HG03025 (cell line): Measurements from ENCODE around the gene ZNF614.
"Not testable (repeated sequence)": the region's sequence is repeated elsewhere in the genome, so short reads cannot be mapped to it uniquely, and the experiment has no call there.

Source experiments
- ATAC-seq: cut with Tn5 transposase; IDR thresholded peaks from one replicate; pipeline ENCODE4 v1.9.1; 2021; ENCODE audit warnings: mild to moderate bottlenecking, moderate library complexity; ENCODE audit not compliant: unreplicated experiment, low FRiP score

The ZNF614 gene

DNA sequence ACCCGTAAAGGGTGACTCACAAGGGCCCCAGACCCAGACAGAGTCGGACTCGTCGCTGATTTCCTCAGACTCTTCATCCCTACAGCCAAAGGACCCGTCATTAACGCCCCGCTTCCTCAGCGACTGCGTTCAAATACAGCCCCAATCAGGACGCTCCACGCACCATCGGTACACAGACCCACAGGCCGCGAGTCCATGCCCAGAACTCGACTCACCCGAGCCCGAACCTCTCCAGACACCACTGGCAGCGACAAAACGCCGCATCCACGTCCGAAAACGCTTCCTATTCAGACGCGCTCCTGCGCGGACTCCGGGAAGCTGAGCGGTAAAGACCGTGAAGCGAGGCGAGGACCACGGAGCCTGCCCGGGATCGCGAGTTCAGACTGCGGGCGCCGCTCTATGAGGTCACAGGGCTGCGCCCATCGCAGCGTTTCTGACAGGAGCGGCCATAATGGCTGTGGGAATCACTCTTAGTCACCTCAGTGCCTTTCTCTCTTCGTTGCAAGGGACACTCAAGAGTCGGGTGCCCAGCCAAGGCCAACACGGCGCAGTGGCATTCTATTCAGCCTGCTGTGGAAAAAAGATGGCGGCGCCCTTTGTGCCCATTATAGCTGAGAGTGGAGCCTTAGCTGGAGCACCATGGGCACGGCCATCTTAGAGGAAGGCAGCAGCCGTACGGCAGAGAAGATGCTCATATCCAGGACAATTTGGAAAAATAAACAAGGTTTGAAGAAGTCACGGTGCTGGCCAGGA, at the start of gene ZNF614:
TSS of gene ZNF614 (minus strand) at position 353 of the 753 bp plus-strand sequence. CDS start 2,634 bp downstream, outside the sequence.
- ATAC-seq: peak; percentile 80

DNA sequence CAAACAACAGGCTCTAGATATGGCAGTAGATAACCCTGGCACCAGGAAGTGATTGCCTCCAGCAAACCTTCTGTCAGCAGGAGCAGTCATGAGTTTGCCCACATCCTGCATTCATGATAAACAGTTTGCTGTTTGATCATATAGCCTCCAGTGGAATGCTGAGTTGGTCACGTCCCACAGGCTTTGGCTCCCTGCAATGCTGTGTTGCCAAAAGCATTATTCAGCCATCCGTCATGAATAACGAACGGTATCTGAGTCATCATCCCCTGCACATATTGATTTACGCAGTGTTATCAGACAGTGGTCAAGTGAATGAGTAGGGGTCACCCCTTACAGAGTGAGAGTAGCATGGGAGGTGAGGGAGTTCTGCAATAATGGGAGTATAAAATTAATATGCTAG, 42.3 kb upstream of the ZNF614 start:
- no peak for ATAC-seq

DNA sequence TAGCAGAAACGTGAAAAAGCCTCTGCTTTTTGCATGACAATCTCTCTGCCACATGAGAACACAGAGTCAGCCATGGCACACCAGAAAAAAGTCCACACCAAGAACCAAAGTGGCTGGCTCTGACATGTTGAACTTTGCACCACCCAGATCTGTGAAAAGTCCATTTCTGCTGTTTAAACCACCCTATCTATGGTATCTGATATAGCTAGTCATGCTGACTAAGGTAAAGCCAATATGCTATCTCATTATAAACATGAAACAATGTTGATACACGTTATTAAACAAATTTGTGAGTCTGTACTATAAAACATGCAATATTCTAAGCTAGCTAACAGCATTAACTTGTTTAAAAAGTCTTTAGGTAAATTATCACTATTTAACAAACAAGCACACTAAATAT, 41.5 kb upstream of the ZNF614 start:
- ATAC-seq: no peak

DNA sequence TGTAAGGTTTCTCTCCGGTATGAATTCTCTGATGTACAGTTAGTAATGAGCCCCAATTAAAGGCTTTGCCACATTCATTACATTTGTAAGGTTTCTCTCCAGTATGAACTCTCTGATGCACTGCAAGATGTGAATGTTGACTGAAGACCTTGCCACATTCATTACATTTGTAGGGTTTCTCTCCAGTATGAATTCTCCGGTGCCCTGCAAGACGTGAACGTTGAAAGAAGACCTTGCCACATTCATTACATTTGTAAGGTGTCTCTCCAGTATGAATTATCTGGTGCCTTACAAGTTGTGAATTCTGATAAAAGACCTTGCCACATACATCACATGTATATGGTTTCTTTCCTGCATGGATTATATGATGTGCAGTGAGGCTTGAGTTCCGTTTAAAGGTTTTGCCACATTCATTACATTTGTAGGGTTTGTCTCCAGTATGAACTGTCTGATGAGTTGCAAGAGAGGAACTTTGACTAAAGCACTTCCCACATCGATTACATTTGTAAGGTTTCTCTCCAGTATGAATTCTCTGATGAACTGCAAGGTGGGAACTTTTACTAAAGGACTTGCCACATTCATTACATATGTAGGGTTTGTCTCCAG, 38.2 kb upstream of the ZNF614 start:
- ATAC-seq: no peak

DNA sequence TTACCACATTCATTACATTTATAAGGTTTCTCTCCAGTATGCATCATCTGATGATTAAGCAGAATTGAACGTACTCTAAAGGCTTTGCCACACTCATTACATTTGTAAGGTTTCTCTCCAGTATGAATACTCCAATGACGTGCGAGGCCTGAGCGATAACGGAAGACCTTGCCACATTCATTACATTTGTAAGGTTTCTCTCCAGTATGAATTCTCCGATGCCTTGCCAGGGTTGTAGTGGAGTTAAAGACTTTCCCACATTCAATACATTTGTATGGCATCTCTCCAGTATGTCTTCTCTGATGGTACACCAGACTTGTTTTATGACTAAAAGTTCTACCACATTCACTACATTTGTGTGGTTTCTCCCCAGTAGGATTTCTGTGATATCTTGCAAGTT, 37.2 kb upstream of the ZNF614 start:
- ATAC-seq: no peak

DNA sequence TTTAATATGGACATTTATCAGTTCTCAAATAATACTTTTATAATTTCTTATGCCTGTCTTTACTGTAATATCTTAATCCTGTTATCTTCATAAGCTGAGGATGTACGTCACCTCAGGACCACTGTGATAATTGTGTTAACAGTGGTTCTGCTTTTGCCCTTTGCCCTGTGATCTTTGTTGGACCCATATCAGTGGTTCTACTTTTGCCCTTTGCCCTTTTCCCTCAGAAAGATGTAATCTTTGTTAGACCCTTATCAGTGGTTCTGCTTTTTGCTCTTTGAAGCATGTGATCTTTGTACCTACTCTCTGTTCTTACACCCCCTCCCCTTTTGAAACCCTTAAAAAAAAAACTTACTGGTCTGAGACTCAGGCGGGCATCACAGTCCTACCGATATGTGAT, 28.3 kb upstream of the ZNF614 start:
- ATAC-seq: not testable (repeated sequence)

DNA sequence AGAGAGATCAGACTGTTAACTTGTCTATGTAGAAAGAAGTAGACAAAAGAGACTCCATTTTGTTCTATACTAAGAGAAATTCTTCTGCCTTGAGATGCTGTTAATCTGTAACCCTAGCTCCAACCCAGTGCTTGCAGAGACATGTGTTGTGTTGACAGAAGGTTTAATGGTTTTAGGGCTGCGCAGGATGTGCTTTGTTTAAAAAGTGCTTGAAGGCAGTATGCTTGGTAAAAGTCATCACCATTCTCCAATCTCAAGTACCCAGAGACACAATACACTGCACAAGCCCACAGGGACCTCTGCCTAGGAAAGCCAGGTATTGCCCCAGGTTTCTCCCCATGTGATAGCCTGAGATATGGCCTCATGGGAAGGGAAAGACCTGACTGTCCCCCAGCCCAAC, 23.6 kb upstream of the ZNF614 start:
- ATAC-seq: not testable (repeated sequence)

DNA sequence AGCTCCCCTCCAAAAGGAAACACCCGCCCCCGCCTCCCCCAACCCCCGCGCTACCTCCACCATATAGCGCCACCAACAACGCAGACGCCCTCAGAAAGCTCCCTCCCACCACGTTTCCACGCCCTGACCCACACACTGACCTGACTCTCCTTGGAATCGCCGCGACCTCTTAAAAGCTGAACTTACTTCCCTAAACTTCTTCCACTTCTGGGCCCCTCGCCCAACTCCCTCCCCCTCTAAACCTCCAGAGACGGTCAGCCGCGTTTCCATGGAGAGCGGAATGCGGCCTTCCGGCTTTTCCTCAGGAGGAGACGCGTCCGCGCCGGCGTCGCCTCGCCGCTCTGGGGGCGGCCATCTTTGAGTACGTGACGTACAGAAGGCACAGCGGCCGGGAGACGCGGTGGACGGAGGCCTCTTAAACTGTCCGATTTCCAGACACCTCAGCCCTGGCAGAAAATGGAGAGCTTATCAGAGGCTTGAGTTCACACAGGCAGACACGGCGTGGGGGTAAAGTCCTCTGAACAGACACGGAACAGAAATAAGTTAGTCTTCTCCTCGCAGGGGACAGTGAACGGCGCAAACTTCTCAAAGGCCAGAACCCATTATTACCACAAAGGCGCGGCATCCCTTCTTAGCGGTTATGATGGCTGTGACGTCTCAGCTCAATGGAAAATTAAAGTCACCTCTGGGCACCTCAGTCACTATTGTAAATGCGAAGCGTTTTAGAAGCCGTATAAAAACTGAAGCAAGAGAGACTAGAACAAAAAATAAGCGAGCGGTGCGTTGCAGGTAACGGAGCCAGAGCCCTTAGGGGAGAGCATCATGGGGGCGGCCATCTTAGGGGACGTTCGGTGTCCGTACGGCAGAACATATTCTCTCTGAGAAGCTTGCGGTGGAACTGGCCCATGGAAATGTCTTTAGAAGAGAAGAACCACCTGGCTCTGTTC, 20.6 kb upstream of the ZNF614 start, which contains the start of gene ZNF432:
TSS of gene ZNF432 (minus strand) at position 284 of the 947 bp plus-strand sequence. CDS start 1,970 bp downstream, outside the sequence.
- peak; percentile 75 for ATAC-seq

DNA sequence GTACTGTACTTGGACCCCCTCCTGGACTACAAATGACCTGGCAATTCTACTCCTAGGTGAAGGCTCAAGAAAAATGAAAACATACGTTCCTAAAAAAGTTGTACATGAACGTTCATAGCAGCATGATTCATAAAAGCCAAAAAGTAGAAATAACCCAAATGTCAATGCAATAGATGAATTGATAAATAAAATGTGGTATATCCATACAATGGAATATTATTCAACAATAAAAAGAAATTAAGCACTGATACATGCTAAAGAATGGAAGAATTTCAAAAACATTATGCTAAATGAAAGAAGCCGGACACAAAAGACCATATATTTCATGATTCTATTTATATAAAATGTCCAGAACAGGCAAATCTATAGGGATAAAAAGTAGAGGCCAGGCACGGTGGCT, 11.0 kb upstream of the ZNF614 start:
- ATAC-seq: no peak

DNA sequence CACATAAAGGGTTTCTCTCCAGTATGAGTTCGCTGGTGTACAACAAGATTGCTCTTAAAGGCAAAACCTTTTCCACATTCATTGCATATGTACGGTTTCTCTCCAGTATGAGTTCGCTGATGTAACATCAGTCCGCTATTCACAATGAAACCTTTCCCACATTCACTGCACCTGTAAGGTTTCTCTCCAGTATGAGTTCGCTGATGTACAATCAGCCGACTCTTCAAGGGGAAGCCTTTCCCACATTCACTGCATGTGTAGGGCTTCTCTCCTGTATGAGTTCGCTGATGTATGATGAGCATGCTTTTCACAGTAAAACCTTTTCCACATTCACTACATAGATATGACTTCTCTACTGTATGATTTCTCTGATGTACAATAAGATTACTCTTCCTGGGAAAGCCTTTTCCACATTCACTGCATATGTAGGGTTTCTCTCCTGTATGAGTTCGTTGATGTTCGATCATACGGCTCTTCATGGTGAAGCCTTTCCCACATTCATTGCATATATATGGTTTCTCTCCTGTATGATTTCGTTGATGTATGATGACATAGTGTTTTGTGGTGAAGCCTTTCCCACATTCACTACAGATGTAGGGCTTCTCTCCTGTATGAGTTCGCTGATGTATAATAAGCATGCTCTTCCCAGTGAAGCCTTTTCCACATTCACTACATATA, 6.0 kb upstream of the ZNF614 start:
- ATAC-seq: no peak

DNA sequence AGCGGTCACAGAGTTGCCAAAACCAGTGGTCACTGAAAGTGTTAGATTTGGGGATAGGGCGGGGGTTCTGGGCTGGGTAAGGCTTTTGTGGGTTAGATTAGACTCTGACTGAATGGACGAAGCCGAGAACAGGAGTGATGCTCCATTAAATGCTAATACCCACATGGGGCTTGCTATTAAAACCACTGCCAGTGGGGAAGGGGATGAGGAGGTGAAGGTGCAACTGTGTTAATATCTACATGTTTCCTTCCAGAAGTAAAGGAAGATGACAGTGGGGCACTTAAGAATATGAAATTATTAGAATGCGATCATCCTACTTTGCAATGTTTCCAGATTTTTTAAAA, 573 bp upstream of the ZNF614 start:
- ATAC-seq: peak; percentile 26

DNA sequence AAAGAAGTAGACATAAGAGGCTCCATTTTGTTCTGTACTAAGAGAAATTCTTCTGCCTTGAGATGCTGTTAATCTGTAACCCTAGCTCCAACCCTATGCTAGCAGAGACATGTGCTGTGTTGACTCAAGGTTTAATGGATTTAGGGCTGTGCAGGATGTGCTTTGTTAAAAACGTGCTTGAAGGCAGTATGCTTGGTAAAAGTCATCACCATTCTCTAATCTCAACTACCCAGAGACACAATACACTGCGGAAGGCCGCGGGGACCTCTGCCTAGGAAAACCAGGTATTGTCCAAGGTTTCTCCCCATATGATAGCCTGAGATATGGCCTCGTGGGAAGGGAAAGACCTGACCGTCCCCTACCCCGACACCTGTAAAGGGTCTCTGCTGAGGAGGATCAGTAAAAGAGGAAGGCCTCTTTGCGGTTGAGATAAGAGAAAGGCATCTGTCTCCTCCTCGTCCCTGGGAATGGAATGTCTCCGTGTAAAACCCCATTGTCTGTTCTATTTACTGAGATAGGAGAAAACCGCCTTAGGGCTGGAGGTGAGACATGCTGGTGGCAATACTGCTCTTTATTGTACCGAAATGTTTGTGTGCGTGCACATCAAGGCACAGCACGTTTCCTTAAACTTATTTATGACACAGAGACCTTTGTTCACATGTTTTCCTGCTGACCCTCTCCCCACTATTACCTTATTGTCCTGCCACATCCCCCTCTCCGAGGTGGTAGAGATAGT, 1.8 kb downstream of the ZNF614 start:
- ATAC-seq: not testable (repeated sequence)

DNA sequence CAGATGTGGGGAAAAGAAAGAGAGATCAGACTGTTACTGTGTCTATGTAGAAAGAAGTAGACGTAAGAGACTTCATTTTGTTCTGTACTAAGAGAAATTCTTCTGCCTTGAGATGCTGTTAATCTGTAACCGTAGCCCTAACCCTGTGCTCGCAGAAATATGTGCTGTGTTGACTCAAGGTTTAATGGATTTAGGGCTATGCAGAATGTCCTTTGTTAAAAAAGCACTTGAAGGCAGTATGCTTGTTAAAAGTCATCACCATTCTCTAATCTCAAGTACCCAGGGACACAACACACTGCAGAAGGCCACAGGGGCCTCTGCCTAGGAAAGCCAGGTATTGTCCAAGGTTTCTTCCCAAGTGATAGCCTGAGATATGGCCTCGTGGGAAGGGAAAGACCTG, 3.7 kb downstream of the ZNF614 start:
- not testable (repeated sequence) for ATAC-seq

DNA sequence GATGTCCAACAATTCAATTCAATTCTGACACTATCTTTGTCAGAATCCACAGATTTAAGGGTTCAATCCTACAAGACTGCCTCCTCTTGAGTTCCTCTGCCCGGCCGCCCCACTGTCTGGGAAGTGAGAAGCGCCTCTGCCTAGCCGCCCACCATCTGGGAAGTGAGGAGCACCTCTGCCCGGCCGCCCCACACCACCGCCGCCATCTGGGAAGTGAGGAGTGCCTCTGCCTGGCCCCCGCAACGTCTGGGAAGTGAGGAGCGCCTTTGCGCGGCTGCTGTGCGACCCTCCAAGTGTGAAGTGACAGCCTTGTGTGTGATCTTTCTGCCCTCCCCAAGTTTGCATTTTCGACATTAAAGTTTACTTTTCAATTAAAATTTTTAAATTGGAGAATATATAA, 6.0 kb downstream of the ZNF614 start:
- no peak for ATAC-seq

DNA sequence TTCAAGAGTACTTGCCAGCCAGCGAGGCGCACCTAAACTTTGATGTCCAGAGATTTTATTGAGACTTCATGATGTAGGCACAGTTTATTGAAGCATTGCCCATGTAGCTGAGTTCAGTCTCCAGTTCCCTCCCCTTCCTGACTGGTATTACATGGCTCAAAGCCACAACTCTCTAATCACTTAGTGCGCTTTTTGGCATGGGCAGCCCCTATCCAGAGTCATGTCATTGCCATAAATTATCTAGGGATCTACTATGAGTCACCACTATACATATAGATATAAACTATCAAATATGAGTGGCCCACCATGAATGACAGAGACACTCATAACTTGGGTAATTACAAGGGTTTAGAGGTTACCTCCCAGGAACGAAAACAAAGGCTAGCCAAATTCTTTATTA, 7.7 kb downstream of the ZNF614 start:
- no peak for ATAC-seq

DNA sequence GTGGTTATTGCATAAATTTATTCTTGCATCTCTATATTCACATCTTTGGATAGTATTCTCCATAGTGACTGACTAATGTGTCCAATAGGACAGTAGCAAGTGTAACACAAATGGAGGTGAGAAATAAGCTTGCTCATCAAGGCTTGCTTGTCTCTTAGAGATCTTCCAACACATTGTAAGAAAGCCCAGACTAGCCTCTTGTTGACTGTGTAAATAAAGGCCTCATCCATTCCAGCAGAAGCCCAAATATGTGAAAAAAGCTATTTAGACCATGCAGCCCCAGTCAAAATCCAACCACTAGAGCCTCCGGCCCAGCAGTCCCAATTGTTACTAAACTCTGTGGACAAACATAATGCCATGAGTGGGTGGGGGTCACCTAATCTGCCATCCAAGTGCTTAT, 17.5 kb downstream of the ZNF614 start:
- ATAC-seq: no peak

DNA sequence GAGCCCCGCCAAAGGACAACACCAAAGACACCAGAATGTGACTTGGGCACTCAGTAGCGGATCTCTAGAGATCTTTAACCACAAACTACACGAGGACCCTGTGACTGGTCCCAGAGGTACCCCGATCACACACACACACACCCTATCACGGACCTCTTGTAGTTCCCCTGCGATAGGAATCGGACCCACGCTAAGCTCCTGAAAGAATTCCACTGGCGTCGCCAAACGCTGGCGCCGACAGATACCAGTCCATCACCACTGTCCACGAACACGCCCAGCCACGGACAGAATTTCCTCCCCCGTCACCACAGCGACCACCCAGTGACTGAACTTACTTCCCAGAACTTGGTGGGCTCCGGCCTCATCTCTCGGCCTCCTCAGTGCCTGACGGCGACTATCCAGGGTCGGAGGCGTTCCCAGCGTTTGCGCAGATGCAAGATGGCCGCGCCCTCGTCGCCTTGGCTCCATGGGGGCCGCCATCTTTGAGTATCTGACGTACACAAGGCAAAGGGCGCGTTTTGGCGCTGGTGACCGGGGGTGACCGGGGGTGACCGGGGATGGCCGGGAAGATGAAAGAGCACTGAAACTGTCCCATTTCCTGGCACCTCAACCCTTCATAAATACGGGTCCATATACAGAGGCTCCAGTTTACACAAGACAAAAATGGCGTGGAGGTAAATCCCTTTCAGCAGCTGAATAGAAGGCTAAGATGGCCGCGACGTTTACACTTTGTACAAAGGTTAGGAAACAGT, 20.2 kb downstream of the ZNF614 start, which contains the start of gene ZNF615:
TSS of gene ZNF615 (minus strand) at position 406 of the 752 bp plus-strand sequence. CDS start 4,500 bp downstream, outside the sequence.
- ATAC-seq: no peak

DNA sequence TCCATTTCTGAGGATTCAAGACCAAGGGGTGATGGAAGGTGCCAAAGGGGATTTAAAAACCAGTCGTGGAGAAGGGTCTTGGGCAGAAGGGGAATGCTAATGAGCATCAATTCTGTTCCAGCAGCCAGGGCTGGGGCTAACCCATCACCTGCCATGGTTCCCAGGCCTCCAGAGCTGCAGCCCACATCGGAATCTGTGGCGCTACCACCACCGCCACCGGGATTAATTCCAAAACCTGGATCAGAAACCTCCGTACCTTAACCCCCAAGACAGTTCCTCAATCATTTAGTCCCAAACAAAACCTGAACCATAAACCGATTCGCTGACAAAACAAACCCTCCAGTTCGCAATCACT, 20.8 kb downstream of the ZNF614 start:
- no peak for ATAC-seq

DNA sequence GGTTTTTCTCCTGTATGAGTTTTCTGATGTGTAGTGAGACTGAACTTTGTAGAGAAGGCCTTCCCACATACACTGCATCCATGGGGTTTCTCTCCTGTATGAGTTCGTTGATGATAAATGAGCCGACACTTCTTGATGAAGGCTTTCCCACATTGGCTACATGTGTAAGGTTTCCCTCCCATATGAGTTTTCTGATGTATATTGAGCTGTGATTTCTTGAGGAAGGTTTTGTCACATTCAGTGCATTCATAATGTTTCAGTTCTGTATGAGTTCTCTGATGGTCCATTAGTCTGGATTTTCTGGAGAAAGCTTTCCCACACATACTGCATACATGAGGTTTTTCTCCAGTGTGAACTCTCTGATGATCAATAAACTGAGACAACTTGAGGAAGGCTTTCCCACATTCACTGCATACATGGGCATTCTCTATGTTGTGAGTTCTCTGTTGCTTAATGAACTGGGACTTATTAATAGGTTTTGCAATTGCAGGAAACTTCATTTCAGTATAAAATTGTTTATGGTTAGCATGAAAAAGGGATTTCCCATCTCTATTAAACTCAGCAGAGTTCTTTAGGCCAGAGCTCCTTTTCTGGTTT, 34.0 kb downstream of the ZNF614 start:
- no peak for ATAC-seq
